Cortex of kidney (tissue), 1 donor: ENCODE results near the gene CD164L2.

Experiments
- DNase-seq: peaks from one replicate; lab custom pipeline; 2025; lab: John Stamatoyannopoulos, UW

Gene CD164L2

DNA sequence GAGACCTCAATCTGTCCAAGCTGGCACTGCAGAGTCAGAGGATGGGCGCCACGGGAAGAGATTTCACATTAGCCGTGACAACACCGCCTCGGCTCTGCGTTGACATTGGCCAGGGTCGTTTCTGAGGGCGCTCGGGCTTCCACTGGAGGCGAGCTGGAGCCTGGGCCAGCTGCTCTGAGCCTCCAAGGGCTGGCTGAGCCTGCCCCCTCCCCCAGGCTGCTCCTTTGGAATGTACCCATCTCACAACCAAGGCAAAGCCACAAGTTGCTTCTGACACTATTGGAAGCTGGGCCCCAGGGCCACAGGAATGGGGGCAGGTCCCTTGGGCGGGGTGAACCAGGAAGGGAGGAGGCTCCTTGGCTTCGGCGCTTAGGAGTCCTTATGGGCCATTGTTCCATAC lies 21.9 kb upstream of the CD164L2 start:
- no peak for DNase-seq

DNA sequence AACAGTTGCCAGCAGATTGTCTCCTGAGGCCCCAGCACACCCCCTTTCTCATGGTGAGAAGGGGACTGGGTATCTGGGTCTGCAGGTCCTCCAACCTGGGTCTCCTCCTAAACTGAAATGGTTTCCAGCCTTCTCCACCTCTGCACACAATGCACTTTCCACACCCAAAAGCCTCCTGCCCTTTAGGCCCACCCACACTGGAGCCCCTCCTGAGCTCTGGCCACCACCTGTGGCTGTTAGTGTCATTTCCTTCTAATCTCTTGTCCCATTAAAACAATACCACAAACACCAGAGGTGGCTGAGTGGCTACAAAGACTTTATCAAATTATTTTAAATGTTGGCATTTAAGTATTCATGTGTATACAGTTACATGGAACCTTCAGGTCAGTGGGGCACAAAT lies 20.8 kb upstream of the CD164L2 start:
- no peak for DNase-seq

DNA sequence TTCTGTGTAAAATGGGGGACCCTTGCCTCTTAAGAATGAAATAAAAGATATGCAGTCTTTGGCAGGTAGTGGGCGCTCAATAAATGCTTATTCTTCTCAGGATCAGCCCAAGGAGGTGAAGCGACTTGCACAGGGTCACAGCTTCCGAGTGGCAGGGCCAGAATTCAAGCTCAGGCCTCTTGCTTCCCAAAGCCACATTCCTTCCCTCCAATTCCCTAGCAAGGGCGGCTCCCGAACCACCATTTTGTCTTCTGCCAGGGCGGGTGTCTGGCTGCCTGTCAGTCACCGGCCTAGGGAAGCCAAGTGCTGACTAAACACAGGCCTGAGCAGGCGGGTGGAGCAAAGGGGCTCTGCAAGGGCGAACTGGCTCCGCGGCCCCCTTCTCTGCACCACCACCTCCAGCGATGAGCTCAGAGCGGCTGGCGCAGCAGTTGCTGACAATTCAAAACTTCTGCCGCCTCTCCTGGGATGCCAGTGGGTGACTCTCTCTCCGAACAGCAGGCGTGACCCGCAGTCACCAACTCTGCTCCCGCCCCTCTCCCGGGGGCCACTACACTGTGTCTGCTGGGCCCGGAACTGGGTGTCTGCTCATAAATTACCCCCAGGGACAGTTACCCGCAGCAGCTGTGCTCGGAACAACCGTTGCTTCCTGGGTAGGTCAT lies 20.1 kb upstream of the CD164L2 start:
- no peak for DNase-seq

DNA sequence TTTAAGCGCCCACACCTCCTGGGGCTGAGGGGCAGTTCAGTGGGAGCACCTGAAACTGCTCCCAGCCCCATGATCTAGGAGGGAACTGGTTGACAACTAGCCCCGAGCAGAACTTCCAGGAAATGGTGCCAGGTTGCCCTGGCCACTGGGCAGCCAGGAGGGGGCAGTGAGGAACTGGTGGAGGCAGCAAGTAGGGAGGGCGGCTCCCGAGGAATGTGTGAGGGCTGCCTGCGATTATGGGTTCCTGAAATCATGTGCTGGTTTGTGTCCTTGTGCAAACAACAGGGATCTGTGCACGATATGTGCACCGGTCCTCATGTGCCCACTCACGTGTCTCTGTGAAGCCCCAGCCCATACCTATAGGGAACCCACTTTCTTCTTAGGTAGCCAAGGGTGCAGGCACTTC lies 19.2 kb upstream of the CD164L2 start:
- DNase-seq = no peak

DNA sequence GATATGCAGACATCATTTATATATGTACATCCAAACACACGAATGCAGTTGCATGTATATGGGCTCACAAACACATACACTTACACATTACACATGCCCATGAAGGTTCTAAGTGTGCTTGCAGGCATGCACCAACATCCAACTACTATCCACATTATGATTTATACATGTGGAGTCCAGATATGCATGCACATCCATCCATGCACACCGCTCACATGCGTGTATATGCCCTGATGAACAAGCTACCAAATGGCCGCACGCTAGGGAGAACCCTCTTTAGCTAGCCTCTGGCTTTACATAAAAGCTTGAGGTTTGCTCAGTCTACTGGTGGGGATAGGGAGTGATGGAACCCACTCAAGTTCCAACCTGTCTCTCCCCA lies 17.8 kb upstream of the CD164L2 start:
- no peak for DNase-seq

DNA sequence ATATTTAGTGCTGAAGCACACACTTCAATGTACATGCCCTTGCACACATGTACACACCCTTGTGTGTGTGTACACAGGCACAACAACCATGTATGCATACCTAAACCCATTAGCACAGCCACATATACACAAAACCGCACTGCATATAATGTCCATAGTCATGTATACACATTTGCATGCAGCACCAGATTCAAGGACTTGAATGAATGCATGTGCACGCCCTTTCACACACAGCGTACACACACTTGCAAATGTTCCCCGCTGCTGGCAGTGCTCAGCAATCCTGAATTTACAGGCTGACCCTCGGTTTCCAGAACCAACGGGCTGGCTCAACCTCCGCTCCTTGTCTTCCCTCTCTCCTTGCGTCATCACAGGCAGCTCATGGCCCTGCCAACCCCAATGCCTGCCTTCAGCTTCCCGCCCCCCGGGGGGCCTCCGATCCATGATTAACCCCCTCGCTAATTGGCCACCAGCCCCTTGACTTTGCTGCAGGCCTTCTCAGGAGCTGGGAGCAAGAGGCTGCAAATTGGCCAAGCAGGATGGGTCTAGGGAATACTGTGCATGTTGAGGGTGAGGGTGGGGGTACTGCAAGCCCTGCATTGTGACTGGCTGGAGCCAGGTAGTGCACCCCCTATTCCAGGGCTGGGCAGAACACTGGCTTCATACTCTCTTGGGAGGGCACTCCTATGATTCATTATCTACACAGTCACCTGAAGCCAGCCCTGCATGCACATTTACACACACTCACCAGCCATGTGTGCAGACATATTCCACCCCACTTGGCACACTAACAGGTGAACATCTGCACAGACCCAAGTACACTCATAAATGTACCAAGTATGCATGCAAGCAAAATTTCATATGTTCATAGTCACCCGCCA lies 17.2 kb upstream of the CD164L2 start:
- no peak for DNase-seq

DNA sequence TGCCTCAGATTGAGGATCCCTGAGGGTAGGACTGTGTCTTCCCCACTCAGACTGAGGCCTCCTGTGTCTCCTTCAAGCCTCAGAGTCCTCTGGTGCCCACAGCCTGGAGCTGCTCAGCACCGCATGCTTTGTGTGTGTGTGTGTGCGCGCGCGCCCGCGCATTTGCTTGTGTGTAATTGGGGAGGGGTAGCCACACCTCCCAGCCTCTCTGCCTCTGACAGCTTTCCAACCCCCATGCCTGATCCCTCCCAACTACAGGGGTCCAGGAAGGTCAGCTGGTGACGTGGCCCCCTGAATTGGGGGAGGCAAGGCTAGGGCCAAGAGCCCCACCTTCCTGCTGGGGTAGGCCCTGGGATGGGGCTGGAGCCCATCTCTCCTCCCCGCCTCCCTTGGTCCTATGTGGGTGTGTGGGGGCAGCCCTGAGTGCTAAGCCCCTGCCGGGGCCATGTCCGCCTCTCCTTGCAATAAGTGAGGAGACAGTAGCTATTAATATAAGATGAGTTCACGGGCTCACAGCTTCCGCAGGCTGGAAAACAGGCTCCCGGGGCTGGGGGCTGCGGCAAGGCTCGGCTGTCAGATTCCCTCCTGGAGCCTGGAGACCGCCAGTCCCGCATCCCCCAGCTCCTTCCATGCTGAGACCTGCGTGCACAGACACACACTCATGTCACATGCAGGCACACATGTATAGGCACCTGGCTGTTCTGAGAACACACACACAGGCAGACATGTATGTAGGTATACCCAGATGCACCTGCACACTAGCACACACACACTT lies 16.3 kb upstream of the CD164L2 start:
- no peak for DNase-seq

DNA sequence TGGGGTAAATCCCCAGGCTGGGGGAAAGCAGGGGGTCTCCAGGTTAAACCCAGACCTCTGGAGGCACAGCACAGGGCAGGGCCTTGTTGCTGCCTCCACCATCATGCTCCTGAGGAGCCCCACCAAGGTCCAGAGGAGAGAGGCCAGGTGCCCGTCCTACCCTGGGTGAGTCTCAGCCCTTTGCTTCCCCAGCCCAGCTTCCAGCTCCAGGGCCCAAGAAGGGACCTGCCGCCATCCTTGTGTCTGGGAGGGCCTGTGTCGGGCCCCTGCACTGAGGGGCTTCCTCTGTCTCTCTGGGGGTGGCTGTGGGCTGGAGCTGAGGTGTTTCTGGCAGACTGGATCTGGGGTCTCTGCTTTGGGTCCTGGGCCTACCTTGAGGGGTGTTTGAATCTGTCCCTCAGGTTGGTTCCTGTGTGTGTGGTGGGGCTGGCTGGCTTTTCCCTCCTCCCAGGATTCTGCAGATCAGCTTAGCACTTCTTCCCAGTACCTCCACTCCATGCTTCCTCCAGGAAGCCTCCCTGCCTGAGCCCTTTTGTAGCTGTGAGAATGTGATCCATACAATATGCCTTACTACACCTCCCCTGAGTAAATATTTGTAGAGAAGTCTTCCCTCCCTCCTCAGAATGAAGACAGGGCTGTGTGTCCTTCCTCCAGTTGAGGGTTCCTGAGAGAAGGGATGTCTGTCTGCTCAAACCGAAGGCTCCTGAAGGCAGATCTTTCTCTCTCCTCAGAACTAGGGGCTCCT lies 15.4 kb upstream of the CD164L2 start:
- DNase-seq = no peak

DNA sequence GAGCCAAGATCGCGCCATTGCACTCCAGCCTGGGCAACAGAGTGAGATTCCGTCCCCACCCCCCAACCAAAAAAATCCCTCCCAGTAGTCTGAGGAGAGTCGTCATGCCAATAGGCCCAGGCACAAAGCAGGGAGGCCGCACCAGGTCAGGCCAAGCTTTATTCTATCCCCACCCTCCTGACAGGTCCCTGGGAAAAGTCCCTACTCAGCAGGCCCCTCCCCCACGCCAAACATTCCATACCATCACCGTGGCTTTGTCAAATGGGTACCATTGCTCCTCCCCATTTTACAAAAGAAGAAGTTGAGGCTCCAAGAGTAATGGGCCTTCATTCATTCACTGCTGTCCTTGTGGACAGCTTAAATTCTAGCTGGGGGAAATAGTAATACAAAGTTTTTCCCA lies 14.6 kb upstream of the CD164L2 start:
- no peak for DNase-seq

DNA sequence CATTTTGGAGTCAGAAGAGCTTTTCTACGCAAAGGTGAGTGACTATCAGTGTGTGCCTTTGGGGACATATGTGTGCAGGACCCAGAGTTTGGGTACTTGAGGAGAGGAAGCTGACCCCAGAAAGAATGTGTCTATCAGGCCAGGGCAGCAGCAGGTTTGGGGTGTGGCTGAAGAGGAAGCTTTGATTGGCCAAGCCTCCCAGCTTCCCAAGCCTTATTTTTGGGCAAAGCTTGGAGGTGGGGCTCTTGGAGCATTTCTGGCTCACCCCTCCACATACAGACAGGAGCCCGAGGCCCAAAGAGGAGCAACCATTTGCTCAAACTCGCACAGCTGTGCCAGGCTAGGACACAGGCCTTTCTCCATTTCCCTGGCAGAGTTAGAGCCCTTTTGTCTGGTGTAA lies 14.0 kb upstream of the CD164L2 start:
- DNase-seq = no peak

DNA sequence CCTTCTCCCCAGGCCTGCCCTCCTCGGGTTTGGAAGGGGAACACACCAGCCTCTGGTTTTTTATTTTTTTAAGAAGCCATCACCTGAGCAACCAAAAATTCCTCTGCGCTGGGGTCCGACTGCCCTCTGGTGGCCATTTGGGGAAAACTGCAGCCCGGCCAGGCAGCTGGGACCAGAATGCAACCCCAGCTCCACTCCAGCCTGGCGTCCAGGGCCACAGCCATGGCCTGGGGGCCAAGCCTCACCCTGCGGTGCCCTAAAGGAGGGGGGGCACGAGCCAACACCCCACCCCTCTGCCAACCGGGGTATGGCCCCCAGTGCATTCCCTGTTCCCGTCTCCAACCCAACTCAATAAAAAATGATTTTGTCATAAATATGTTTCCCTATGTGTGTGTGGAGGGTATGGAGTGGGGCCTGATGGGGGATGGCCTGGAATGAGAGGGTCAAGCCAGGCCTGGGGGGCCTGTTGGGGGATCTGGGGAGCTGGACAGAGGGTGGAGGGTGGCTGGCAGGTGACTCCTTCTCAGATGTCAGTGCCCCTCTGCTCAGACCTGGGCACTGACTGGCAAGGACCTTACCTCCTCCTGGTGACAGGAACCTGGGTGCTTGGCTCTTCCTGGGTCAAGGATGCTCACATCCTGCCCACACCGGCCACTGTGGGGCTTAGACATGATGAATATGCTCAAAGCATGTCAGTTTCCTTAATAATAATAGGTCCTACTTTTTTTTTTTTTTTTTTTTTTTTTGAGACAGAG lies 12.5 kb upstream of the CD164L2 start:
- DNase-seq = no peak

DNA sequence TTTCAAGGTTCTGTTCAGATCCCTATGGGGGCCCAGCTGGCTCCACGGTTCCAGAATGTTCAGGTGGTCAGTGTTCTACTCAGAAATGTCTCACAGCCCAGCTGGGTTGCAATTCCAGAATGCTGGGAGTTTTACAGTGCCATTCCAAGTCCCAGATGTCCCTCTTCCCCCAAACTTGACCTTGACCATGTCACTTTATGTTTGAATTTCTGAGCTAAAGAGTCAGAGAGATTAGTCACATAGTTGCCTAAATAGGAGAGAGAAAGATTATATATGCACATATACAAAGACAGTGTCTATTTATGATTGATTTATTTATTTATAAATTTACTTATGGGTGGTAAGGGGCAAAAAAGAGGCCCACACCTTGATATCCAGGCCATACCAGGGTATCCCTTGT lies 11.8 kb upstream of the CD164L2 start:
- DNase-seq = no peak

DNA sequence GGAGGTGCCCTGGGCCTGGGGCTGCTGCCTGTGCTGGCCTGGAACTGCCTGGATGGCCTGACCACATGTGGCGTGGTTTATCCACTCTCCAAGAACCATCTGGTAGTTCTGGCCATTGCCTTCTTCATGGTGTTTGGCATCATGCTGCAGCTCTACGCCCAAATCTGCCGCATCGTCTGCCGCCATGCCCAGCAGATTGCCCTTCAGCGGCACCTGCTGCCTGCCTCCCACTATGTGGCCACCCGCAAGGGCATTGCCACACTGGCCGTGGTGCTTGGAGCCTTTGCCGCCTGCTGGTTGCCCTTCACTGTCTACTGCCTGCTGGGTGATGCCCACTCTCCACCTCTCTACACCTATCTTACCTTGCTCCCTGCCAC lies 11.1 kb upstream of the CD164L2 start:
- DNase-seq = no peak

DNA sequence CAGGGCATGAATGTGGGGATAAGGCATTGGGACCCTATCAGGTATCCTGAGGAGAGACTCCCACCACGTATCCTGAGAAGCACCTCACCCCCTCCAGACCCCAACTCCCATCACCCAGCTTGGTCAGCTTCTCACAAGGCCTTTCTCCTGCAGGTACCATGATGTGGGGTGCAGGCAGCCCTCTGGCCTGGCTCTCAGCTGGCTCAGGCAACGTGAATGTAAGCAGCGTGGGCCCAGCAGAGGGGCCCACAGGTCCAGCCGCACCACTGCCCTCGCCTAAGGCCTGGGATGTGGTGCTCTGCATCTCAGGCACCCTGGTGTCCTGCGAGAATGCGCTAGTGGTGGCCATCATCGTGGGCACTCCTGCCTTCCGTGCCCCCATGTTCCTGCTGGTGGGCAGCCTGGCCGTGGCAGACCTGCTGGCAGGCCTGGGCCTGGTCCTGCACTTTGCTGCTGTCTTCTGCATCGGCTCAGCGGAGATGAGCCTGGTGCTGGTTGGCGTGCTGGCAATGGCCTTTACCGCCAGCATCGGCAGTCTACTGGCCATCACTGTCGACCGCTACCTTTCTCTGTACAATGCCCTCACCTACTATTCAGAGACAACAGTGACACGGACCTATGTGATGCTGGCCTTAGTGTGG lies 10.6 kb upstream of the CD164L2 start:
- no peak for DNase-seq

DNA sequence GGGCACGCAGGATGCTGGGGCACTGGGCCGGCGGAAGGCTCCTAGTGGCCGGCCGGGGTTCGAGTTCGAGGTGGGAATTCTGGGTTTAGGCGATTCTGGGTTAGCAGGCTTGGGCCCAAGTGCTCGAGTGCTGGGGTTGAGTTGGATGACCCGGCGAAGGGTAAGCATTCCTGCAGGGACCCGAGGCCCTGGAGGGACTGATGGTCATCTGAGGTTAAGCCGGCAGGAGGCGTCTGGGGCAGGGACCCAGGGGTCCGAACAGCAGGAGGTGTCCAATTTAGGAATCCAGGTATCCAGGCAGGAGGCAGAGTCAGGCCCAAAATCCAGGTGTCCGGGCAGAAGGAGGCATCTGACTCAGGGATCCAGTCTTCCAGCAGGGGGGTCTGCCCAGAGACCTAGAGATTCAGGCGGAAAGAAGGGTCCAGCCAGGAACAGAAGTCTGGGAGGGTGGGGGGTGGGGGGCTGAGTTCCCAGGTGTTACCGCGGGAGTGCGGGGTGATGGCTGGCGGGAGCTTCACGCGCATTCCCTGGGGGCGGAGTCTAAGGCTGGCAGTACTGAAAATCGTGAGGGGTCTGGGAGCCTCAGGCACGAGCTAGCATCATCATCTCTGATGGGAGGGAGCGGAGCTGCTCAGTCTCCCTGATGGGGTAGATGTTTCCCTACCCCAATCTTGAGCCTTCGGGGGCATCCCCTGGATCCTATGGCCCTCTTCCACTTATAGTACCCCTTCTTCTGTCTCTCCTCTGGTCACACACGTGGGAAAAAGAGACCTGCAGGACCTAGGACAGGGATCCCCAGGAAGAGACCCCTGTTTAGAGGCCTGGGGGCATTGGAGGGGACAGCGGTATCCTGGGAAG lies 9.9 kb upstream of the CD164L2 start:
- DNase-seq = no peak

DNA sequence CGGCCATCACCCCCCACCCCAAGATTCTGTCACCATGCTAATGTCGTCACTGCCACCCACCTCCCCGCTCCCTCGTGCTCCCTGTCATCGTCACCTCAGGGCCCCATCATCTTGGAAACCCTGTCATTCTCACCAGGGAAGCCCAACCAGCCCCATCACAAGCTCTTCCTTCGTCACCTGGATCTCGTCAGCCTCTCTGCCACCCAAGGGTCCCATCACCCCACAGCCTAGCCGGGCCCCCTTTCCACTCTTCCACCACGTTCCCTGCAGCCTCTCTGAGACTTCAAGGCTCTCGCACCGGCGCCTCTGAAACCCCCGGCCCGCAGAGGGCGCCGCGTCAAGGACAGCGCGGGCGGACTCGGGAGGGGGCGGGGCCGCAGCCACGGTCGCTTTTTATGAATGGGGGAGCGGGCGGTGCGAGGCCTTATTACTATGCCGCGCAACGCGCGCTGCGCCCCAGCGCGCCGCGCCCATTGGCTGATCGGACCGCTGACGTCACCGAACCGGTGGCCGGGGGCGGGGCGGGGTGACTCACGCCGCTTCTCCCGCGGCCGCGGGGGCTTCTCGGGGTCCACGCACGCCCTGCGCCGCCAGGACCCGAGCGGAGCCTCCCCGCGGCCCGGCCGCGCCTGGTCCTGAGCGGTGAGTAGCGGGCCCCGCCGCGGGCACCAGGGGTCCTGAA lies 9.1 kb upstream of the CD164L2 start, which contains the start of gene GPR3:
TSS of gene GPR3 (plus strand) at position 527 of the 682 bp plus-strand sequence. CDS start 1,177 bp downstream, outside the sequence.
- DNase-seq = no peak

DNA sequence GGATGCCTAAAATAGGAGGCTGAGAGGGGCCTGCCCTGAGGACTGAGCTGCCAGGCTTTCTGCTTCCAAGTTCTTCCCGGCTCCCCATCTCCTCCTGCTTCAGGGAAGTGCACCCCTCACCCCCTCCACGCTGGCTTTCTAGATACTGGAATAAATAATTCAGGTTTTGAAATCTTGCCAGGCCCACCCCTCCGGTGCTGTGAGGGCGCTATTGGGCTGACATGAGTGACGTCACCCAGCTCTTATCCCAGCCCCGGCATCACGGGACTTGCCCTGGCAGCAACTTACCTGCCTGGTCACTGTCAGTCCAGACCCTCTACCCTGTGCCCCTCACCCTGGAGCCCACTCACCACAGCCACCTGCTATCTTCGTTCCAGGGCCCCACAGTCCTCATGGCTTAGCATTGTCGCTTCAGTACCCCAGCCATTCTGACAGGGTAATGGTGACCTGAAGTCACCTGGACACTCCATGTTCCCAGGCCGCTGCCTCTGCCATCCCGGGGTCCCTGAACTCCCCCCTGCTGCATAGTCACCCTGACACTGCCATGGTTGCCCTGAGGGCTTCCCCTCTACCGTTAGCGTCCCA lies 8.5 kb upstream of the CD164L2 start:
- DNase-seq = no peak

DNA sequence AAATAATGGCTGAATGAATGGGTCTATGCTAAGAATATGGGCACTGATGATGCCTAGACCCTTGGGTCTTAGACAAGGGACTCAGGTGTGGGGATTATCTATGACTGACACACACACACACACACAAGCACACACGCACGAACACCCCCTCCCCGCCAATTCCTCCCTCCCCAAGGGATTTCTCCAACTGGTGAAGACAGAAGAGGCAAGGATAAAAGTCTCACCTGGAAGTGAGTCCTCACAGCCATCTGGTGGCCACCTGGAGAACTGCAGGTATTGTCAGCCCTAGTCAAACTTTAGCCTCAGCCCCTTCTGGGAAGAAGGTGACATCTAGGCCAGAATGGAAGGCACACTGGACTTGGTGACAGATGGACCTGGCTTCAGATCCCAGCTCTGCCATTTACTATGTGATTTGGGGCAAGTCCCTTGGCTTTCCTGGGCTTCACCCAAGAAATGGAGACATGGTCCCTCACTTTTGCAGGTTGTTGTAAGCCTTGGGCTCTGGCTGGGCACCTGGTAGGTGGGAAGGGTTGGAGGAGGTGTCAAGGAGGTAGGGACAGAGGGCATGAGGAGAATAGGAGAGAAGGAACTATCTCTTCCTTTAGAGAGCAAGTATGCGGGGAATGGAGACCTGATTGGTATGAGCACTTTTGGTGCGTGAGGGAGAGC lies 5.3 kb upstream of the CD164L2 start:
- no peak for DNase-seq
